Stimulated activated CD8-positive, alpha-beta memory T cell treated with anti-CD3 and anti-CD28 coated beads, Interleukin-12 subunit alpha, Interleukin-12 subunit beta, amount 100 ng/mL, for 1 hour (primary cell): ENCODE data around the gene TMEM171.

Source experiments
- DNase-seq: peaks from one replicate; pipeline ENCODE4 v3.0.0-alpha.2; 2020; ENCODE audit warnings: low read depth

Gene TMEM171

GRCh38 chr5:73119451-73120157, 771 bp upstream of the TMEM171 start:
- DNase-seq: no peak

DNA sequence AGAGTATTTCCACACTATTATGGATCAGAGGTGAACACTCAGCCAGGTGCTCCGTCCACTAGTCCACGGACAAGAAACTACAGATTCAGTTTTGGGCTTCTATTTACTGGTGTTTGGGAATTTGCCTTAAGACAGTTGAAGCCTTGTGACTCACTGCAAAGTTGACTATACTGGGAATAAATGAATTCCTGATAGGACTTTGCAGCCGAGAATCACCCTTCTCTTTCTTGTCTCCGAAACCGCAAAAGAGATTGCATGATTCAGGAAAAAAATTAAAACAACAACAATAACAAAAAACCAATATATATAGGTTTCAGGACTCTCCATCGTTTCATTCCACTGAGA, 716 bp downstream of the TMEM171 start:
- no peak for DNase-seq

GRCh38 chr5:73122875-73123810, 2.8 kb downstream of the TMEM171 start:
- DNase-seq: no peak

- DNase-seq: no peak
These were observed 4.9 kb downstream of the TMEM171 start for GRCh38 chr5:73125289-73125688.

DNA sequence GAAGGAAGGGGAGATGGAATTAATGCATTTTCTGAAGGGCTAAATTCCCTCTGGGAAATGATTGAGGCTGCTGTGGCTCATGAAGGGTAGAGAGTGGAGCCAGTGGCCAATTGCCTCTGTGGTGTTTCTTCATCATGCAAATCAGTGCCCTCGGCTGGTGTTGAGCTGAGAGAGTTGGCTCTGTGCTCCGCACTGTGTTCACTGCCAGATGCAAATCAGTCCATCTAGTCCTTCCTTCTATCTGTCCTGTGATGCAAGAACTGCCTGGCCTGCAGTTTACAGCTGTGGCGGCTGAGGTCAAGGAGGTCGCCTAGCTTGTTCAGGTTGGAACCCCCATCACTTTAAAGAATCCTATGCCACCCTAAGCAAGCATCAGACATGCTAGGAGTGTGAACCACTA, 6.0 kb downstream of the TMEM171 start:
- no peak for DNase-seq

DNA sequence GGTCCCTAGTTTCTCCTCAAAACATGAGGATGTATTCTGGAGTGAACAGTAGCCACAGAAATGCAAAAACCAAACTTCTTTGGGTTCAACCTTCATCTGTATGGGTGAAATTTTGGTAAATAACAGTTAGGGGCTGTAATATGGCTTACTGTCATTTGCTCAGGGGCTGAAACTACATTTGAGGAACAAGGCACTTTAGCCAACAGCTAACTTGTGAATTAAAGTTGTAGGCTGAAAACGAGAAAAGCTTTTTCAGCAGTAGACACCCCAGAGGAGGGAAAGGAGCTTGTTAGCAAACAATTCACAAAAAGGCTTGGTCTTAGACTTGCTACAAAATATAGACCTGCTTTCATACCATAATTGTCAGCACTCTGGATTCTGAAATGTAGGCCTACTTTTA, 6.6 kb downstream of the TMEM171 start:
- no peak for DNase-seq

DNA sequence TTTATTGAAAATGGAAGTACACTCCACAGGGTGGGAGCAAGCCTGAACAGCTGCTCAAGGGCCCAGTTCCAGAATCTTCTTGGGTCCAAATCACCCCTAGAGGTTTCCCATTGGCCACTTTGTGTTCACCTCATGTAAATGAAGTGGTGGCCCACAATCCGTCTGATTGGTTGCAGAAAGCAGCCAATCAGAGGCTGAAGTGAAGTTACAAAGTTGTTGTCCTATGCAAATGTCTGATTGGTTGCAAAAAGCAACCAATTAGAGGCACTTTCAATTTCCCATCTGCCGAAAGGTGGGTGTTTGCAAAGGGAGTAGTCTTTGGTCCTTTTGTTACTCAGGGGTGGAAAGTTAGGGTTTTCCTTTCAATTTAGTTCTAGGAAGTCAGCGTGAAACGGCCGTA, 8.8 kb downstream of the TMEM171 start:
- no peak for DNase-seq

DNA sequence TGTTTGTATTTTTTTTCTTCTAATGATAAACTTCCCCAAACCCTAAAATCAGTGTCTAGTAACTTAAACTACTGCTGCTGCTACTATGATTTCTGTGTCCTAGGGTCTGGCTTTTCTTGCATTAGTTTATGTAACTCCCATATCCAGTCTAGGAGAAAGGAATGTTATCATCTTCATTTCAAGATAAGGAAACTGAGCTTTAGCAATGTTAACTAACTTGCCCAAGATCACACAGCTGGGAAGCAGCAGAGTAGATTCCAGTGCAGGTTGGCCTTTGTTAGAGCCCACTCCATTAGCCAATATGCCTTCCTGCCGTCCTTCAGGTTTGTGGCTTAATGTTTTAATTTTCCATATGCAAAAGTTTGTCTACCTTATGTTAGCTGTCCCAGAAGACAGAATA, 10.4 kb downstream of the TMEM171 start:
- no peak for DNase-seq

- no peak for DNase-seq
These were observed 11.5 kb downstream of the TMEM171 start for GRCh38 chr5:73131711-73132425.

GRCh38 chr5:73132759-73133158, 12.4 kb downstream of the TMEM171 start:
- no peak for DNase-seq

DNA sequence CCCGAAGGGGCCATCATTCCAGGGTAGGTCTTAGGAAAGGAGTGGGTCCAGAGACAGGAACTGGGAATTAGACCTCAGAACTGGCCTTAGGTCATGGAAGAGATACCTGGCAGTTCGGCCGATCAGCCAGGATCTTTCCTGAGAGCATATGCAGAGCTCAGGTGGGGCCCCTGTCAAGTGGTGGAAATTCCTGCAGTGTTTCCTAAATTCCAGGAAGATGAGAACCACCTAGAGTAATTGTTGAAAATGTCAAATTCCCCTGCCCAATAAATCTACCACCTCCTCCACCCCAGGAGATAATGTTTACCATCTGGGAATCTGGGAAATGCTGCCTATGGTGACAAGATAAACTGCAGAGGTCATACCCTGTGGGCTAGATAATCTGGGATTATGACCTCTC, 14.6 kb downstream of the TMEM171 start:
- no peak for DNase-seq

- DNase-seq: no peak
These were observed 15.2 kb downstream of the TMEM171 start for GRCh38 chr5:73135429-73136054.

DNA sequence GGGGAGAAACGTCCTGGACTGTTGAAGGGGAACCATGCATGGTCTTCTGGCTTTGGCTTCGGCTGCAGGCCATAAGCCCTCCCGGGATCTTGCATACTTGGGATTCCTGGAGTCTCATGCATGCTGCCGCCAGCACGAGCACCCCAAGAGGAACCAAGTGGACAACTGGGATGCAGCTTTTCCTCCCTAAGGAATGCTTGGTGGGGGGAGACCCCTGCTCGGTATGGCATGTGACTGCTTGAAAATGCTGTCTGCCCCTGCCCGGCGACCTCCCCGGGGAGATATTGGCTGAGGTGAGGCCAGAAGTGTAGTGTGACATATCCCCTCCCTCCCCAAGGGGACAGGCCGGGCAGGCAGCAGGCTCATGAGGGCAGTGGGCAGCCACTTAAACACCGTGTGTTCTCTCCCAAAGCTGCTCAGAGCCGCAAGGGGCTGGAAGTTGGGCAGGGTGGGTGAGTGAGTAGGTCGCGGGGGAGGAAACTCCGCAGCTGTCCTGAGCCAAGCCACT, 15.7 kb downstream of the TMEM171 start:
- DNase-seq: no peak

- no peak for DNase-seq
These were observed 17.5 kb downstream of the TMEM171 start for GRCh38 chr5:73137563-73138530.

DNA sequence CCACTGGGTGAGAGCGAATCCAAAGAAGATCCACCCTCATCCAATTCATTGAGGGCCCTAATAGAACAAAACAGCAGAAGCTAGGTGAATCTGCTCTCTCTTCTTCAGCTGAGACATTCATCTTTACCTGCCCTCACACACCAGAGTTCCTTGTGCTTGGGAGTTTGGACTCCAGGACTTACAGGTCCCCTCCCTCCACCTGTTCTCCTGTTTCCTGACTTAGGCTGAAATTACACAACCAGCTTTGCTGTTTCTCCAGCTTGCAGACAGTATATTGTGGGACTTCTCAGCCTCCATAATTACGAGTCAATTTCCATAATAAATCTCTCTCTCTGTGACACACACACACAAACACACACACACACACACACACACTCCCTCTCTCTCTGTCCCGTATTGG, 19.1 kb downstream of the TMEM171 start:
- no peak for DNase-seq

DNA sequence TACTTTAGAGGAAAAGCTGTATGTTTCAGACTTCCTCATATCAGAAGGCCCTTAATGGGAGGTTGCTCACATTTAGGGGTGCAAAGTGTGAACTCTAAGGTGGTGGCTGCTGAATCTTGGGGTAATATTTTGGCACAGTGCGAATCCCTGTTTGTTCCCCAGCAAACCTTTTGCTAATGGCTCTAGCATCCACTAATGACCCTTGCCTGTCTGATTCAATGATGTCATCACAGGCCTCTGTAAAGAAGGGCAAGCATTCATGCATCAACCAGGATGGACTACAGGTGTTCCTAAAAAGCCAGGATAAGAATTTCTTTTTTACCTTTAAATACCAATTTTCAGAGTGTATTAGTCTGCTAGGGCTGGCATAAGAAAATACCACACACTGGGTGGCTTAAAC, 20.4 kb downstream of the TMEM171 start:
- no peak for DNase-seq

DNA sequence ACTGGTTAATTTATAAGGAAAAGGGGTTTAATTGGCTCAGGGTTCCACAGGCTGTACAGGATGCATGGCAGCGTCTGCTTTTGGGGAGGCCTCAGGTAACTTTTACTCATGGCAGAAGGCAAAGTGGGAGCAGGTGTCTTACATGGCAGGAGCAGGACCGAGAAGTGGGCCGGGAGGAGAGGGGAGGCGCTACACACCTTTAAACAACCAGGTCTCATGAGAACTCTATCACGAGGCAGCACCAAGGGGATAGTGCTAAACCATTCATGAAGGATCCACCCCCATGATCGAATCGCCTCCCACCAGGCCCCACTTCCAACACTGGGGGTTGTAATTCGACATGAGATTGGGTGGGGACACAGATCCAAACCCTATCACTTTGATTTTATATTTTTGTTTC, 21.7 kb downstream of the TMEM171 start:
- no peak for DNase-seq

DNA sequence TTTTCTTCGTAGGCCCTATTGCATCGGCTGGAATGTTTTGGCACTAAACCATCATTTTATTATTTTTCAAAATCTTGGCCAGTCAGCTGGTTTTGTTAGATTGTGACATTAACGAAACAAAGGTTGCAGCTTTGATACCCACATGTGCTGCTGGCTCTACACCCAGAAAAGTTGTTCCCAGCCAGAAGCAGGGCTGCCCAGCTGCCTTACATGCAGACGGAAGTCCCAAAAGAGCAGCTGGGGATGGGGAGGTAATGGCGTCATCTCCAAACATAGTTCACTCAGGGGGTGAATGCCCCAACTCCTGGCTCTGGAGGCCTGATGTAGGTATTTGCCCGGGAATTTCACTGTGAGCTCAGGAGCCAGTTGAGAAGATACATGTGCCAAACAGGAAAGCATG, 23.3 kb downstream of the TMEM171 start:
- DNase-seq: no peak

GRCh38 chr5:73149540-73149939, 29.2 kb downstream of the TMEM171 start:
- no peak for DNase-seq

- DNase-seq: no peak
These were observed 30.5 kb downstream of the TMEM171 start for GRCh38 chr5:73150876-73151275.
